Measurements from ENCODE around the gene DSG4. TPM values are rescaled to one million over a fixed set of nuclear protein-coding genes. Genes with fewer than 3 reads are reported as not detected.
"Not testable (repeated sequence)": the region's sequence is repeated elsewhere in the genome, so short reads cannot be mapped to it uniquely, and the experiment has no call there.

DSG4 gene, protein sequence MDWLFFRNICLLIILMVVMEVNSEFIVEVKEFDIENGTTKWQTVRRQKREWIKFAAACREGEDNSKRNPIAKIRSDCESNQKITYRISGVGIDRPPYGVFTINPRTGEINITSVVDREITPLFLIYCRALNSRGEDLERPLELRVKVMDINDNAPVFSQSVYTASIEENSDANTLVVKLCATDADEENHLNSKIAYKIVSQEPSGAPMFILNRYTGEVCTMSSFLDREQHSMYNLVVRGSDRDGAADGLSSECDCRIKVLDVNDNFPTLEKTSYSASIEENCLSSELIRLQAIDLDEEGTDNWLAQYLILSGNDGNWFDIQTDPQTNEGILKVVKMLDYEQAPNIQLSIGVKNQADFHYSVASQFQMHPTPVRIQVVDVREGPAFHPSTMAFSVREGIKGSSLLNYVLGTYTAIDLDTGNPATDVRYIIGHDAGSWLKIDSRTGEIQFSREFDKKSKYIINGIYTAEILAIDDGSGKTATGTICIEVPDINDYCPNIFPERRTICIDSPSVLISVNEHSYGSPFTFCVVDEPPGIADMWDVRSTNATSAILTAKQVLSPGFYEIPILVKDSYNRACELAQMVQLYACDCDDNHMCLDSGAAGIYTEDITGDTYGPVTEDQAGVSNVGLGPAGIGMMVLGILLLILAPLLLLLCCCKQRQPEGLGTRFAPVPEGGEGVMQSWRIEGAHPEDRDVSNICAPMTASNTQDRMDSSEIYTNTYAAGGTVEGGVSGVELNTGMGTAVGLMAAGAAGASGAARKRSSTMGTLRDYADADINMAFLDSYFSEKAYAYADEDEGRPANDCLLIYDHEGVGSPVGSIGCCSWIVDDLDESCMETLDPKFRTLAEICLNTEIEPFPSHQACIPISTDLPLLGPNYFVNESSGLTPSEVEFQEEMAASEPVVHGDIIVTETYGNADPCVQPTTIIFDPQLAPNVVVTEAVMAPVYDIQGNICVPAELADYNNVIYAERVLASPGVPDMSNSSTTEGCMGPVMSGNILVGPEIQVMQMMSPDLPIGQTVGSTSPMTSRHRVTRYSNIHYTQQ
- total RNA-seq (2022) (not detected in 2 replicates), Bru-seq, nascent RNA (percentile 3 among the genes with signal in this experiment), BruChase-seq, experiment 1, labeled RNA remaining after a 6-hour chase (not detected), BruChase-seq, experiment 2, labeled RNA remaining after a 2-hour chase (not detected)
- long read RNA-seq = 0 reads

DNA sequence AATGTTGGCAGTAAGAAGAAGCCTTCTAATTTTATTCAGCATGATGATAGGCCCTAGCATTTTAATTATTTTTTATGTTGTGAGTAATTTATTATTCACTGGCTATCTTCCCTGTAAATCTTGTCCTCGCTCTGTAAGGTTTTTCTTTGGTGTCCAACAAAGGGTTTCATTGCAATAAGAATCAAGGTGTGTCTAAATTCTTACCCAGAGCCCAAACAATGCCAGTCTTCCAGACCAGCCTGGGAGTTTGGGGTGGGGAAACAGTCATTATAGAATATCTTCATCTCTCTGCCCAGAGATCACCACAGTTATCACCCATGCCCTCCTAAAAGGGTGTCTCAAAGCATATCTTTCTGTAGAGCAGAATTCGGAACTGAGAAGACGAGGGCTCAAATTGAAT, at the start of gene DSG4:
TSS of gene DSG4 (plus strand) at position 301 of the 400 bp plus-strand sequence. CDS start 135 bp downstream, outside the sequence.
- BruUV-seq (replicated peaks) = no TSS peak
- H3K36me3 Mint-ChIP-seq (ENCODE audit: insufficient read depth, unreplicated experiment) = no peaks in the 10 kb centered on the region
- H3K4me3 Mint-ChIP-seq (ENCODE audit: low read depth, unreplicated experiment) = no peak within 1 kb of the TSS
- intact Hi-C loops (cut with micrococcal nuclease; ENCODE audit: unreplicated experiment) = no loop called here
- no peaks in the 10 kb centered on the region for H3K9me3 Mint-ChIP-seq (ENCODE audit: low read depth, unreplicated experiment)
- H3K4me1 Mint-ChIP-seq (ENCODE audit: low read depth, unreplicated experiment) = no peaks in the 10 kb centered on the region
- CTCF ChIA-PET = no interaction called here
- TF ChIP-seq, protein P1, sequence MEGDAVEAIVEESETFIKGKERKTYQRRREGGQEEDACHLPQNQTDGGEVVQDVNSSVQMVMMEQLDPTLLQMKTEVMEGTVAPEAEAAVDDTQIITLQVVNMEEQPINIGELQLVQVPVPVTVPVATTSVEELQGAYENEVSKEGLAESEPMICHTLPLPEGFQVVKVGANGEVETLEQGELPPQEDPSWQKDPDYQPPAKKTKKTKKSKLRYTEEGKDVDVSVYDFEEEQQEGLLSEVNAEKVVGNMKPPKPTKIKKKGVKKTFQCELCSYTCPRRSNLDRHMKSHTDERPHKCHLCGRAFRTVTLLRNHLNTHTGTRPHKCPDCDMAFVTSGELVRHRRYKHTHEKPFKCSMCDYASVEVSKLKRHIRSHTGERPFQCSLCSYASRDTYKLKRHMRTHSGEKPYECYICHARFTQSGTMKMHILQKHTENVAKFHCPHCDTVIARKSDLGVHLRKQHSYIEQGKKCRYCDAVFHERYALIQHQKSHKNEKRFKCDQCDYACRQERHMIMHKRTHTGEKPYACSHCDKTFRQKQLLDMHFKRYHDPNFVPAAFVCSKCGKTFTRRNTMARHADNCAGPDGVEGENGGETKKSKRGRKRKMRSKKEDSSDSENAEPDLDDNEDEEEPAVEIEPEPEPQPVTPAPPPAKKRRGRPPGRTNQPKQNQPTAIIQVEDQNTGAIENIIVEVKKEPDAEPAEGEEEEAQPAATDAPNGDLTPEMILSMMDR (IDR thresholded peaks at IDR 0.05; ENCODE audit: unreplicated experiment) = no peak
- no peak for DNase-seq
- no peaks in the 10 kb centered on the region for H3K27me3 Mint-ChIP-seq (ENCODE audit: unreplicated experiment)
- H3K27ac Mint-ChIP-seq (ENCODE audit: unreplicated experiment) = no peak within 1 kb of the TSS

DNA sequence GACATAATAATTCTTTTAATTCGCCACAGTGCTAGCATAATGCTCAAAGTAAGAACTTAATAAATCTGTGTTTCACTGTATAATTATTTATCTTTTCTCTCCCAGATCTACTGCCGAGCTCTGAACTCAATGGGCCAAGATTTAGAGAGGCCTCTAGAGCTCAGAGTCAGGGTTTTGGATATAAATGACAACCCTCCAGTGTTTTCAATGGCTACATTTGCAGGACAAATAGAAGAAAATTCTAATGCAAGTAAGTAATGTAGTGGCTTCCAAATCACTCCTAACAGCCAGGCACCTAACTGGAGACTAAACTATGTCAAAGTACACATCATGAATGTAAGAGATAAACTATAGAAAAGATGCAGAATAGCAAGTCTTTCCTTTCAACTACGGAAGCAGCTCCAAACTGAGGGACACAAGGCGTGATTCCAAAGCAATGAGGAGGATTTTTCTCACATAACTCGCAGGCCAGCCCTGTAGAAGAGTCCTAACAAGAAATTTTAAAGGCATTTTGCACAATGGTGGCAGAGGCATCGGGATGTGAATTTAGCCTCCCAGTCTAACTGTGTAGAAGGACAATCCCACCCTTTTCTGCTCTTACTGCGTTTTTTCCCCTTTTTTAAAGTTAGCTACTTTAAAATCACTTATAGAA, 46.7 kb upstream of the DSG4 start:
- H3K4me3 Mint-ChIP-seq (ENCODE audit: low read depth, unreplicated experiment) = no peak overlapping the region
- no peaks in the 10 kb centered on the region for H3K4me1 Mint-ChIP-seq (ENCODE audit: low read depth, unreplicated experiment)
- H3K36me3 Mint-ChIP-seq (ENCODE audit: insufficient read depth, unreplicated experiment) = no peaks in the 10 kb centered on the region
- H3K27ac Mint-ChIP-seq (ENCODE audit: unreplicated experiment) = no peak overlapping the region
- intact Hi-C loops (cut with micrococcal nuclease; ENCODE audit: unreplicated experiment) = no loop called here
- CTCF ChIA-PET = interaction anchor here (0.6 kb wide), 1 partner anchor 586 kb away, joined by 4 read pairs; no protein-coding TSS in a partner anchor
- DNase-seq = no peak
- TF ChIP-seq, protein P1 (IDR thresholded peaks at IDR 0.05; ENCODE audit: unreplicated experiment) = no peak
- no peaks in the 10 kb centered on the region for H3K9me3 Mint-ChIP-seq (ENCODE audit: low read depth, unreplicated experiment)
- no TSS peak for BruUV-seq (replicated peaks)
- no peaks in the 10 kb centered on the region for H3K27me3 Mint-ChIP-seq (ENCODE audit: unreplicated experiment)

DNA sequence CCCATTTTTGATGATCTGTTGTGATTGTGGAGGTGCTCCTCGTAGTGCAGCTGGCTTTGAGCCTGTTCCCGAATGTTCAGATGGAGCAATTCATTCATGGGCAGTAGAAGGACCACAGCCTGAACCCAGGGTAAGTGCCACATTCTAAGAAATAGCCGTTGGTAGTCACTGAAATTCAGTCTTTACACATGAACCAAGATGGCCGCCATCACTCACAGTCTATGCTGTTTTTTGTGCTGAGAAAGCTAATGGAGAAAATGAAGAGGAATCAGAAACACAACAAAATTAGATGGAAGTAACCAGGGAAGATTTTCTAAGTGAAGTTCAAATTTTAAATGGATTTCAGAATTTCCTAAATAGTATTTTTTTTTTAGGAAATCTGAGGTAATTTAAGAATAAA, 33.1 kb upstream of the DSG4 start:
- H3K36me3 Mint-ChIP-seq (ENCODE audit: insufficient read depth, unreplicated experiment) = no peaks in the 10 kb centered on the region
- no peaks in the 10 kb centered on the region for H3K9me3 Mint-ChIP-seq (ENCODE audit: low read depth, unreplicated experiment)
- H3K4me1 Mint-ChIP-seq (ENCODE audit: low read depth, unreplicated experiment) = no peaks in the 10 kb centered on the region
- intact Hi-C loops (cut with micrococcal nuclease; ENCODE audit: unreplicated experiment) = no loop called here
- TF ChIP-seq, protein P1 (IDR thresholded peaks at IDR 0.05; ENCODE audit: unreplicated experiment) = no peak
- CTCF ChIA-PET = no interaction called here
- no peaks in the 10 kb centered on the region for H3K27me3 Mint-ChIP-seq (ENCODE audit: unreplicated experiment)
- DNase-seq = no peak
- H3K27ac Mint-ChIP-seq (ENCODE audit: unreplicated experiment) = no peak overlapping the region
- BruUV-seq (replicated peaks) = no TSS peak
- H3K4me3 Mint-ChIP-seq (ENCODE audit: low read depth, unreplicated experiment) = no peak overlapping the region

DNA sequence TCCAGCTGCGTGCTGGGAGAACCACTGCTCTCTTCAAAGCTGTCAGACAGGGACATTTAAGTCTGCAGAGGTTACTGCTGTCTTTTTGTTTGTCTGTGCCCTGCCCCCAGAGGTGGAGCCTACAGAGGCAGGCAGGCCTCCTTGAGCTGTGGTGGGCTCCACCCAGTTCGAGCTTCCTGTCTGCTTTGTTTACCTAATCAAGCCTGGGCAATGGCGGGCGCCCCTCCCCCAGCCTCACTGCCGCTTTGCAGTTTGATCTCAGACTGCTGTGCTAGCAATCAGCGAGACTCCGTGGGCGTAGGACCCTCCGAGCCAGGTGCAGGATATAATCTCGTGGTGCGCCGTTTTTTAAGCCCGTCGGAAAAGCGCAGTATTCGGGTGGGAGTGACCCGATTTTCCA, 23.2 kb upstream of the DSG4 start:
- BruUV-seq (replicated peaks); H3K4me1 Mint-ChIP-seq (ENCODE audit: low read depth, unreplicated experiment); H3K36me3 Mint-ChIP-seq (ENCODE audit: insufficient read depth, unreplicated experiment); CTCF ChIA-PET; intact Hi-C loops (cut with micrococcal nuclease; ENCODE audit: unreplicated experiment); H3K9me3 Mint-ChIP-seq (ENCODE audit: low read depth, unreplicated experiment); H3K4me3 Mint-ChIP-seq (ENCODE audit: low read depth, unreplicated experiment); H3K27me3 Mint-ChIP-seq (ENCODE audit: unreplicated experiment); H3K27ac Mint-ChIP-seq (ENCODE audit: unreplicated experiment); DNase-seq: not testable (repeated sequence)

Measured in Calu3 (cell line).